ENCODE results near the gene SH3RF3. TPM values are rescaled to one million over a fixed set of nuclear protein-coding genes. Genes with fewer than 3 reads are reported as not detected.

The SH3RF3 gene
- total RNA-seq, 1 experiment from 2014 or later, result 4.9 TPM

- no peaks in the 10 kb centered on the region for H3K4me1 ChIP-seq (ENCODE audit: control insufficient read depth, insufficient read depth, low read length)
- in situ Hi-C loops (cut with HindIII; ENCODE audit: low pct_unique_long_range_greater_than_20kb, low sequenced_read_pairs), result no loop called here
- no peaks in the 10 kb centered on the region; the same call in 1 of the 2 replicates for H3K27me3 ChIP-seq (ENCODE audit: control insufficient read depth, insufficient read depth, low read length)
- DNase-seq (ENCODE audit: low read depth, low spot score), result no peak
- no peak for TF ChIP-seq POLR2AphosphoS5 (IDR thresholded peaks at IDR 0.05; ENCODE audit: low read depth, low read length)
- TF ChIP-seq SIN3A (IDR thresholded peaks at IDR 0.05; ENCODE audit: borderline replicate concordance, insufficient read depth, low read depth, low read length), result no peak
- no peak for TF ChIP-seq REST (IDR thresholded peaks at IDR 0.05; ENCODE audit: insufficient read depth in 1 of 2, low read depth in 2 of 2, low read length in 1 of 2)
- no peak for TF ChIP-seq CTCF (IDR thresholded peaks at IDR 0.05)
- TF ChIP-seq TCF7L2 (IDR thresholded peaks at IDR 0.05; ENCODE audit: low read depth, low read length), result no peak
- H3K36me3 ChIP-seq (ENCODE audit: control insufficient read depth, insufficient read depth, low read length), result no peaks in the 10 kb centered on the region
- ATAC-seq, result no peak
- CTCF ChIA-PET, result no interaction called here
- BruUV-seq (replicated peaks), result no TSS peak
- H3K9me3 ChIP-seq (ENCODE audit: control insufficient read depth, insufficient read depth, low read depth, low read length), result no peaks in the 10 kb centered on the region
- intact Hi-C loops (cut with micrococcal nuclease; ENCODE audit: unreplicated experiment), result no loop called here
- POLR2A ChIA-PET, result no interaction called here
- H3K27ac ChIP-seq (ENCODE audit: low read length), result no peak overlapping the region
- no peak overlapping the region for H3K4me3 ChIP-seq (ENCODE audit: low read depth in 2 of 2, low read length in 2 of 2)
These were observed 263.1 kb downstream of the SH3RF3 start for GRCh38 chr2:109392140-109392539.

- DNase-seq (ENCODE audit: low read depth, low spot score), result no peak
- BruUV-seq (replicated peaks), result no TSS peak
- Histone ChIP-seq H3K4me3 (ENCODE audit: low read depth in 2 of 2, low read length in 2 of 2) (no peak overlapping the region), H3K4me1 (ENCODE audit: control insufficient read depth, insufficient read depth, low read length) (no peaks in the 10 kb centered on the region), H3K36me3 (ENCODE audit: control insufficient read depth, insufficient read depth, low read length) (no peaks in the 10 kb centered on the region), H3K27me3 (ENCODE audit: control insufficient read depth, insufficient read depth, low read length) (no peaks in the 10 kb centered on the region; the same call in 1 of the 2 replicates), H3K9me3 (ENCODE audit: control insufficient read depth, insufficient read depth, low read depth, low read length) (no peaks in the 10 kb centered on the region), H3K27ac (ENCODE audit: low read length) (no peak overlapping the region)
- no peak for TF ChIP-seq SIN3A (IDR thresholded peaks at IDR 0.05; ENCODE audit: borderline replicate concordance, insufficient read depth, low read depth, low read length)
- TF ChIP-seq POLR2AphosphoS5 (IDR thresholded peaks at IDR 0.05; ENCODE audit: low read depth, low read length), result no peak
- no peak for TF ChIP-seq CTCF (IDR thresholded peaks at IDR 0.05)
- no peak for TF ChIP-seq REST (IDR thresholded peaks at IDR 0.05; ENCODE audit: insufficient read depth in 1 of 2, low read depth in 2 of 2, low read length in 1 of 2)
- TF ChIP-seq TCF7L2 (IDR thresholded peaks at IDR 0.05; ENCODE audit: low read depth, low read length), result no peak
- in situ Hi-C loops (cut with HindIII; ENCODE audit: low pct_unique_long_range_greater_than_20kb, low sequenced_read_pairs), result no loop called here
- CTCF ChIA-PET, result no interaction called here
- intact Hi-C loops (cut with micrococcal nuclease; ENCODE audit: unreplicated experiment), result no loop called here
- POLR2A ChIA-PET, result interaction anchor here (0.6 kb wide), 1 partner anchor 269 kb away, joined by 10 read pairs; no protein-coding TSS in a partner anchor
- no peak for ATAC-seq
These were observed 264.0 kb downstream of the SH3RF3 start for GRCh38 chr2:109392816-109393661.

Measured in Panc1 (cell line).